AG10803 (cell line): ENCODE data around the gene CXADR.

Experiments
- DNase-seq: peaks from one replicate; pipeline ENCODE4 v3.0.0; 2010; ENCODE audit warnings: low read depth
- H3K4me3 ChIP-seq: 2 replicates; pipeline ENCODE4 v1.5.1; 2011; ENCODE audit warnings: mild to moderate bottlenecking, low read length, control low read depth
- CTCF ChIP-seq: conservative IDR thresholded peaks from 2 replicates; pipeline ENCODE4 v1.5.1; 2011; ENCODE audit warnings: mild to moderate bottlenecking, low read length, control low read depth, inconsistent platforms

Gene CXADR

GRCh38 chr21:17545007-17545406, 32.2 kb downstream of the CXADR start:
- DNase-seq, result no peak
- H3K4me3 ChIP-seq, result no peak overlapping the region
- no peak for TF ChIP-seq CTCF

- TF ChIP-seq CTCF, result no peak
- no peak for DNase-seq
- H3K4me3 ChIP-seq, result no peak overlapping the region
These were observed 35.4 kb downstream of the CXADR start for GRCh38 chr21:17548262-17548661.

GRCh38 chr21:17550671-17551308, 37.9 kb downstream of the CXADR start:
- no peak overlapping the region for H3K4me3 ChIP-seq
- no peak for TF ChIP-seq CTCF
- DNase-seq, result no peak

GRCh38 chr21:17552410-17552809, 39.6 kb downstream of the CXADR start:
- no peak overlapping the region for H3K4me3 ChIP-seq
- no peak for DNase-seq
- no peak for TF ChIP-seq CTCF

- no peak overlapping the region for H3K4me3 ChIP-seq
- TF ChIP-seq CTCF, result no peak
- no peak for DNase-seq
These were observed 41.3 kb downstream of the CXADR start for GRCh38 chr21:17554120-17554519.

GRCh38 chr21:17554679-17555465, 42.0 kb downstream of the CXADR start:
- peak; percentile 5 for DNase-seq
- no peak overlapping the region for H3K4me3 ChIP-seq
- peak; percentile 46 for TF ChIP-seq CTCF
